Bronchial epithelial cell (primary cell): ENCODE measurements around the gene OXA1L. TPM values are rescaled to one million over a fixed set of nuclear protein-coding genes. Genes with fewer than 3 reads are reported as not detected.
"Not testable (repeated sequence)": the region's sequence is repeated elsewhere in the genome, so short reads cannot be mapped to it uniquely, and the experiment has no call there.

ENCODE experiments used
- DNase-seq: peaks from one replicate; pipeline ENCODE4 v3.0.0-alpha.2; 2010; ENCODE audit warnings: low read depth
- FAIRE-seq: peaks from 2 replicates; lab custom pipeline; 2011; peaks lifted over from hg19 to GRCh38; lab: Jason Lieb, UNC
- H3K27me3 ChIP-seq: 2 replicates; pipeline ENCODE4 v1.5.1; 2011; ENCODE audit warnings: low read length; ENCODE audit not compliant: control insufficient read depth, insufficient read depth
- H3K36me3 ChIP-seq: 2 replicates; pipeline ENCODE4 v1.5.1; 2011; ENCODE audit warnings: low read length; ENCODE audit not compliant: control insufficient read depth, insufficient read depth
- H3K4me3 ChIP-seq: 2 replicates; pipeline ENCODE4 v1.5.1; 2011; ENCODE audit warnings: mild to moderate bottlenecking, low read depth, low read length, control low read depth
- CTCF ChIP-seq: IDR thresholded peaks from 2 replicates; pipeline ENCODE4 v1.5.1; 2011; ENCODE audit warnings: mild to moderate bottlenecking, moderate library complexity, low read length, control low read depth, inconsistent platforms; ENCODE audit not compliant: insufficient read depth, severe bottlenecking
- total RNA-seq: library from RNA; depleted of rRNA; stranded (reverse); fragments of >200 nt; gene quantifications from 2 replicates; pipeline ENCODE4 v1.2.1, GENCODE V29; 2014

The OXA1L gene
- total RNA-seq, 1 donor from 2014 or later: 29.2 TPM

GRCh38 chr14:22726012-22726411 is 40.5 kb upstream of the OXA1L start:
- FAIRE-seq: no peak
- TF ChIP-seq CTCF: no peak

GRCh38 chr14:22732062-22732461 is 34.4 kb upstream of the OXA1L start:
- not testable (repeated sequence) for H3K4me3 ChIP-seq, FAIRE-seq, H3K36me3 ChIP-seq, DNase-seq, H3K27me3 ChIP-seq

More at GRCh38 chr14:22726012-22726411, 40.5 kb upstream of the OXA1L start:
- Histone ChIP-seq H3K4me3 (no peak overlapping the region), H3K27me3 (no peaks in the 10 kb centered on the region), H3K36me3 (no peaks in the 10 kb centered on the region)
- DNase-seq: no peak

- FAIRE-seq (no peak), DNase-seq (no peak)
- H3K36me3 ChIP-seq: no peaks in the 10 kb centered on the region
- H3K4me3 ChIP-seq: no peak overlapping the region
- no peak for TF ChIP-seq CTCF
- H3K27me3 ChIP-seq: no peaks in the 10 kb centered on the region
Measured at GRCh38 chr14:22733829-22734228, 32.7 kb upstream of the OXA1L start.

- H3K27me3 ChIP-seq: no peaks in the 10 kb centered on the region
- no peak overlapping the region for H3K4me3 ChIP-seq
- no peak for DNase-seq
- no peaks in the 10 kb centered on the region for H3K36me3 ChIP-seq
- FAIRE-seq: no peak
- no peak for TF ChIP-seq CTCF
Measured at GRCh38 chr14:22735096-22735495, 31.4 kb upstream of the OXA1L start.

GRCh38 chr14:22736384-22736783 is 30.1 kb upstream of the OXA1L start:
- H3K36me3 ChIP-seq, DNase-seq, H3K27me3 ChIP-seq, H3K4me3 ChIP-seq, FAIRE-seq: not testable (repeated sequence)

- TF ChIP-seq CTCF: no peak
- FAIRE-seq (no peak), DNase-seq (no peak)
- no peaks in the 10 kb centered on the region for H3K27me3 ChIP-seq
- H3K4me3 ChIP-seq: no peak overlapping the region
- H3K36me3 ChIP-seq: no peaks in the 10 kb centered on the region
Measured at GRCh38 chr14:22737052-22737451, 29.4 kb upstream of the OXA1L start.

- no peaks in the 10 kb centered on the region for H3K27me3 ChIP-seq
- TF ChIP-seq CTCF: no peak
- H3K36me3 ChIP-seq: no peaks in the 10 kb centered on the region
- FAIRE-seq (no peak), DNase-seq (no peak)
- no peak overlapping the region for H3K4me3 ChIP-seq
Measured at GRCh38 chr14:22739423-22739822, 27.1 kb upstream of the OXA1L start.
